Activated T-cell treated with anti-CD3 and anti-CD28 coated beads for 4 hours (primary cell): ENCODE measurements around the gene MED27.

ENCODE experiments used
- DNase-seq: peaks from one replicate; pipeline ENCODE4 v3.0.0-alpha.2; 2020

Gene MED27

GRCh38 chr9:132040246-132040645, 39.4 kb downstream of the MED27 start:
- DNase-seq = no peak

GRCh38 chr9:132039284-132039683, 40.4 kb downstream of the MED27 start:
- no peak for DNase-seq

GRCh38 chr9:132037458-132037857, 42.2 kb downstream of the MED27 start:
- DNase-seq = no peak

GRCh38 chr9:132036521-132036920, 43.1 kb downstream of the MED27 start:
- DNase-seq = no peak

- no peak for DNase-seq
Measured at GRCh38 chr9:132035679-132036078, 44.0 kb downstream of the MED27 start.

GRCh38 chr9:132032238-132032950, 47.3 kb downstream of the MED27 start:
- DNase-seq = no peak

GRCh38 chr9:132031467-132032237, 48.0 kb downstream of the MED27 start:
- no peak for DNase-seq

GRCh38 chr9:132030626-132031325, 48.9 kb downstream of the MED27 start:
- no peak for DNase-seq

- DNase-seq = no peak
Measured at GRCh38 chr9:132027752-132028663, 51.7 kb downstream of the MED27 start.

GRCh38 chr9:132026932-132027585, 52.6 kb downstream of the MED27 start:
- no peak for DNase-seq

GRCh38 chr9:132025766-132026165, 53.9 kb downstream of the MED27 start:
- DNase-seq = no peak

GRCh38 chr9:132024589-132024988, 55.1 kb downstream of the MED27 start:
- DNase-seq = no peak

- no peak for DNase-seq
Measured at GRCh38 chr9:132023419-132024180, 56.1 kb downstream of the MED27 start.

- DNase-seq = no peak
Measured at GRCh38 chr9:132020820-132021510, 58.7 kb downstream of the MED27 start.

- DNase-seq = no peak
Measured at GRCh38 chr9:132020272-132020671, 59.4 kb downstream of the MED27 start.

- no peak for DNase-seq
Measured at GRCh38 chr9:132019702-132020101, 60.0 kb downstream of the MED27 start.

- no peak for DNase-seq
Measured at GRCh38 chr9:132018957-132019405, 60.7 kb downstream of the MED27 start.

GRCh38 chr9:132016456-132016855, 63.2 kb downstream of the MED27 start:
- no peak for DNase-seq

GRCh38 chr9:132015866-132016265, 63.8 kb downstream of the MED27 start:
- no peak for DNase-seq

- DNase-seq = no peak
Measured at GRCh38 chr9:132014218-132014805, 65.4 kb downstream of the MED27 start.
